Measurements from ENCODE around the gene GATA6.

GATA6 gene
- 0 to 0.22 (median 0.06) reads per million in 18 experiments for total RNA-seq

GRCh38 chr18:22169011-22169888 lies at the start of gene GATA6:
TSS of gene GATA6 (plus strand) at chr18:22169589. CDS start at chr18:22171145, 1,556 bp downstream.
- DNase-seq: peak in 1 of 2 donors; percentile 14

DNA sequence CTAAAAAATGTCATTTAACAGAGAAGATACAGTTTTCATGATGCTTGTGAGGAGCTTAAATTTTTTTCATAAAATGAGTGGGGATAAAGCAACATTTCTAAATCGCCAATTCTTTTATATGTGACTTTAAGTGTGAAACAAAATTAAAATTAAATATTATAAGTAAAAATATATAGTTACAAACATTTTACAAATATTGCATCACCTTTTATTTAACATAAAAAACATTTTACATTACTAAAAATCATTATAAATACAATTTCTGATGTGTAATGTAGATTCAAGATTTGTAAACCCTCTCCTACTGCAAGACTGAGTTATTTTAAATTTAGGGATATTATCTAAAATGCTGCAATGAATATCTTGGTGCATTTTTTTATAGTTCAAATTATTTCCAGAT lies 44.4 kb upstream of the GATA6 start:
- DNase-seq: no peak

- DNase-seq: no peak
Observed at GRCh38 chr18:22128954-22129353, 40.4 kb upstream of the GATA6 start.

GRCh38 chr18:22129778-22130177 lies 39.6 kb upstream of the GATA6 start:
- DNase-seq: no peak

DNA sequence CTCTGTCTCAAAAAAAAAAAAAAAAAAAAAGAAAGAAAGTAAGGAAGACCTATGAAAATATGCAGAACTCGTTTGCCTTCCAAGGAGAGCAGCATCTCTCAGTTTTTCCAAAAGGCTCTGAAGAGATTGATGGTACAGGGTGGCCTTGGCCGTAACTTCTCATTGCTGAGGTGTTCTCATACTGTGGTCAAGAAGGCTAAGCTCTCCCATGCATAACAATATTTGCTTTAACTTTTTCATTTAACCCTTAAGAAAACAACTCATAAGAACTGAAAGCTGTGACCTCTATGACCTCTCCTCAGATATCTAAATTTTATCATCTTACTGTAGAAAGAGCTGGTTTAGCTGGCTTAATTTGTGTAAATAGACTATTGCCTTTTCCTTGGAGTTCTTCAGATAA lies 37.1 kb upstream of the GATA6 start:
- DNase-seq: no peak

GRCh38 chr18:22132763-22133162 lies 36.6 kb upstream of the GATA6 start:
- DNase-seq: no peak

- no peak for DNase-seq
Observed at GRCh38 chr18:22136395-22136794, 33.0 kb upstream of the GATA6 start.

- no peak for DNase-seq
Observed at GRCh38 chr18:22141211-22141610, 28.2 kb upstream of the GATA6 start.

GRCh38 chr18:22143347-22144340 lies 25.7 kb upstream of the GATA6 start:
- DNase-seq: no peak

- no peak for DNase-seq
Observed at GRCh38 chr18:22145160-22145559, 24.2 kb upstream of the GATA6 start.

DNA sequence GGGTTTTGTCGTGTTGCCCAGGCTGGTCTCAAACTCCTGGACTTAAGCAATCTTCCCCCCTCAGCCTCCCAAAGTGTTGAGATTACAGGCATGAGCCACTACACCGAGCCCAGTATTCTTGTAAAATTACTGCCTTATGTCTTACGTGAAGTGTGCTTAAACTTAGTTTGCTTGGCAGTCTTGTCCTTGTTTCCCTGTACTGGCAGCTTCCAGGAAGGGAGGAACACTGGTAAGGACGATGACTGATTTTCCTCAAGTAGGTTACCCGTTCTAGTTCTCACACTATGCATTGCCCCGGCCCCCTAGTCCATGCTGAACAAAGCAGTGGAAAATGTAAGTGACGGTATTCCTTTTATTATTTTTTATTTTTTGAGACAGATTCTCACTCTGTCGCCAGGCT lies 19.7 kb upstream of the GATA6 start:
- no peak for DNase-seq

DNA sequence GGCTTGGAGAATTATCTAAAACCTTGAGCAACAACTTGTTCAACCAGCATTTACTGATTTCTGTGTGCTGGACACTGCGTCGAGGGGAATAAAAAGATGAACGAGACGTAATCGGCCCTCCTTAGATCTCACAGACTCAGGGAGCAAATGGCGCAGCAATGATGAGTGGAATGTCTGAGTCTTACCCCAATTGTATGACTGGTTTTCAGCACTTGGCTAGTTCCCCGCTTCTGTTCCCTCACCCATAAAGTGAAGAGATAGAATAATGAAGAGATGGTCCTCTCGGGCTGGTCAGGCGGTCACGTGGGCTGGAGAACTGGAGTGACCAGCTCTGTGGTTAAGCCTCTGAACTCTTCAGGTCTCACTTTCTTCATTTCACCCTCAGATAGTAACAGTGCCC lies 17.3 kb upstream of the GATA6 start:
- no peak for DNase-seq

- DNase-seq: no peak
Observed at GRCh38 chr18:22153428-22153827, 16.0 kb upstream of the GATA6 start.

- DNase-seq: no peak
Observed at GRCh38 chr18:22155584-22155983, 13.8 kb upstream of the GATA6 start.

GRCh38 chr18:22159014-22159413 lies 10.4 kb upstream of the GATA6 start:
- no peak for DNase-seq

GRCh38 chr18:22161090-22161489 lies 8.3 kb upstream of the GATA6 start:
- DNase-seq: no peak

GRCh38 chr18:22163416-22164161 lies 5.8 kb upstream of the GATA6 start:
- DNase-seq: no peak

DNA sequence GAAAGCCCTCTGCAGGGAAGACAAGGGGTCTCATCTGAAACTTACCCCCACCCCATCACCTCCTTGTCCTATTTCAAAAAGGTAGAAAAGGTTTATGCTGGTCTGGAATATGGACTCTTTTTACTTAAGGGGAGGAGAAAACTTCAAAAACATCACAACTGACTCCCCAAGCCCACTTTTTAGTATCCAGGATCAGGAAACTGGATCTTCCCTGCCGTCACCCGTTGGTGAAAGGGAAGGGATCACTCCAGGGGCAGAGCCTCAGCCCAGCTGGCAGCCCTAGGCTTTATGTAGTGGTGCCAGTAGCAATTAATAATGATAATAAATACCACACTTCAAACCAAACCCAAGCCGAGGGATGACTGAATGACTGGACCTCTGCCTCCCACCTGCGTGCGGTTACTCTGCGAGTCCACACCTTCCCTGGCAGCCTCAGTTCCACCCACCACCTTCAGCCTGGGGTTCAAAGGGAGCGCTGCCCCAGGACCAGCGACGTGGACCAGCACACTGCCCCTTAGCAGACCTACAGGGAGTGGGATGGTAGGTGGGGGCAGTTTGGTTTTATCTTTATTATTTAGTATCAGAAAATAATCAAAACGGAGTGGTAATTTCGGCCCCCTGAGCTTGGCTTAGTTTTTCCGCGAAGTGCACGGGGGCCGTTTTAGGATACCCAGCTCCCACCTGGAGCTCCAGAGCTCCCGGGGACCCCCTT lies 4.9 kb upstream of the GATA6 start:
- DNase-seq: no peak

DNA sequence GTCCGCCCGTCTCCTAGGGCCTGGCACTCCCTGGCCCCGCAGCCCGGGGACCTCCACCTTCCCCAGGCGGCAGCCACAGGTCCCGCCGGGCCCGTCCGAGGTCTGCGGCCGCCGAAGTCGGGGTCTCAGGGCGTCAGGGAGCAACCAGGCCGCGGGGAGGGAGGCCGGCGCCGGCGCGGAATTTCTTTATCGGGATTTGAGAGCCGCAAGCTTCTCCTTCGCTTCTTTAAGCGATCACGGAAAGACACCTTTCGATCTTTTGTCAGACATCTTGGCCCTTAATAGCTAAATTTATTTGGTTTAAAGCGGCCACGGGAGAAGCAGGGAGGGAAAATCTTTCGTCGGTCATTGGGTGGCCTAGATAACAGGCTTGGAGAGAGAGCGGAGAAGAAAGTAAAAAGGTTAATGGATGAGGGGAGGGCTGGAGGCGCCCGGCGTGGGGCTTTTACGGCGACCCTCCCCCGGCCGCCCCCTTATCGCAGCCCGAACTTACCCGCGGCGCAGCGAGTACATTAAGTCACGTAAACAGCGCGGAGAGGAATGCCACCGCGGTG lies 4.3 kb upstream of the GATA6 start:
- no peak for DNase-seq

DNA sequence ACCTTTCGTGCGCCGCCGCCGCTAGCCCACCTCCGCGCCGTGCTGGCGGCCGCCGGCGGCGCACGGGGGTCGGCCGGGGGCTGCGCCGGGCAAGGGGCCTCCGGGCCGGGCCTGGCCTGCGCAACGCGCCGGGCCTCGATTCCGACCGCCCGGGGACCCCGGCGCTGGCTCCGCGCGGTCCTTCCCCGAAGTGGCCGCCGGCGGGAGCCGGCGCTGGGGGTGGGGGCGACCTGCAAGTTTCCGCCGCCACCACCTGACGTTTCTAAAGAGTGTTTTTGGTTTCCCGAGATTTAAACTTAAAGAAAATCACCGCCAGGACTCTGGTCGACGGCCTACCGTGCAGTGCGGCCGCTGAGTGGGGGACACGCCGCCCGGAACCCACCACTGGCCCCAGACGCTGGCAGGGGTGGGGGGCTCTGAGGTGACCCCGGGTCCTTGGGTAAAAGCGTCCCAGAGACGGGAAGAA lies 3.8 kb upstream of the GATA6 start:
- DNase-seq: no peak

All from inflammatory macrophage (primary cell).